HepG2 (cell line): ENCODE results near the gene SQSTM1. TPM values are rescaled to one million over a fixed set of nuclear protein-coding genes. Genes with fewer than 3 reads are reported as not detected.

Experiments
- ASH2L ChIP-seq: fragments of 300-600, 200-600 bp; sonication (generic); IDR thresholded peaks from 2 replicates; pipeline ENCODE4 v1.7.0; 2017; ENCODE audit warnings: low read depth, mild to moderate bottlenecking, moderate library complexity, mixed read lengths, low read length; ENCODE audit not compliant: insufficient read length
- CBX5 ChIP-seq: sonication (generic); formaldehyde crosslinking; IDR thresholded peaks from 2 replicates; pipeline ENCODE4 v1.4.0; 2020; ENCODE audit warnings: missing genetic modification reagents, borderline replicate concordance
- HES4 ChIP-seq: sonication (generic); formaldehyde crosslinking; IDR thresholded peaks from 2 replicates; pipeline ENCODE4 v1.9.0; 2021; ENCODE audit warnings: mild to moderate bottlenecking, missing genetic modification reagents, borderline replicate concordance
- HNRNPL ChIP-seq: fragments of 200-400 bp; formaldehyde crosslinking; IDR thresholded peaks from 2 replicates; pipeline ENCODE4 v1.6.1; 2017; ENCODE audit warnings: mild to moderate bottlenecking, low read depth, low read length
- HNRNPLL ChIP-seq: fragments of 200-400 bp; formaldehyde crosslinking; IDR thresholded peaks from 2 replicates; pipeline ENCODE4 v1.6.1; 2017; ENCODE audit warnings: mild to moderate bottlenecking, low read depth, low read length; ENCODE audit not compliant: poor library complexity, severe bottlenecking
- IRF2 ChIP-seq: IDR thresholded peaks from 2 replicates; pipeline ENCODE4 v1.6.1; 2018; ENCODE audit warnings: missing genetic modification reagents, missing compliant biosample characterization
- JUN ChIP-seq: sonication (generic); formaldehyde crosslinking; IDR thresholded peaks from 2 replicates; pipeline ENCODE4 v1.4.0; 2020; ENCODE audit warnings: mild to moderate bottlenecking, missing genetic modification reagents
- MBD4 ChIP-seq: IDR thresholded peaks from 2 replicates; pipeline ENCODE4 v1.6.1; 2012; ENCODE audit warnings: low read length, inconsistent platforms, borderline replicate concordance
- MEIS1 ChIP-seq: sonication (generic); formaldehyde crosslinking; IDR thresholded peaks from 2 replicates; pipeline ENCODE4 v1.9.0; 2021; ENCODE audit warnings: mild to moderate bottlenecking, missing genetic modification reagents, moderate library complexity, borderline replicate concordance
- MIXL1 ChIP-seq: IDR thresholded peaks from 2 replicates; pipeline ENCODE4 v1.6.1; 2016
- NFKB2 ChIP-seq: sonication (generic); formaldehyde crosslinking; IDR thresholded peaks from 2 replicates; pipeline ENCODE4 v1.4.0; 2020; ENCODE audit warnings: missing genetic modification reagents, borderline replicate concordance
- NONO ChIP-seq, 2 experiments: fragments of 450-650 bp in 1 of 2; sonication (generic) in 1 of 2; formaldehyde crosslinking in 1 of 2; IDR thresholded peaks in 1 of 2; conservative IDR thresholded peaks in 1 of 2; 2 replicates each; pipeline versions ENCODE4 v1.6.1 to v1.8.0; 2017 to 2022; ENCODE audit warnings: mild to moderate bottlenecking in 1 of 2, missing genetic modification reagents in 1 of 2, moderate library complexity in 1 of 2
- NR1H2 ChIP-seq: sonication (generic); formaldehyde crosslinking; IDR thresholded peaks from 2 replicates; pipeline ENCODE4 v1.8.1; 2022; ENCODE audit warnings: low read depth, missing genetic modification reagents, borderline replicate concordance
- SOX6 ChIP-seq, 2 experiments: fragments of 450-650 bp in 1 of 2; sonication (generic) in 1 of 2; formaldehyde crosslinking in 1 of 2; IDR thresholded peaks; 2 replicates each; pipeline versions ENCODE4 v1.4.0 to v1.6.1; 2017 to 2020; ENCODE audit warnings: antibody characterized with exemption in 1 of 2, mild to moderate bottlenecking in 1 of 2, missing genetic modification reagents in 1 of 2
- ZBTB14 ChIP-seq: sonication (generic); formaldehyde crosslinking; IDR thresholded peaks from 2 replicates; pipeline ENCODE4 v1.4.0; 2020; ENCODE audit warnings: missing genetic modification reagents
- ZBTB20 ChIP-seq: sonication (generic); formaldehyde crosslinking; IDR thresholded peaks from 2 replicates; pipeline ENCODE4 v1.8.1; 2023; ENCODE audit warnings: missing genetic modification reagents, low read depth, mild to moderate bottlenecking, borderline replicate concordance
- ZFP90 ChIP-seq: sonication (generic); formaldehyde crosslinking; IDR thresholded peaks from 2 replicates; pipeline ENCODE4 v1.8.0; 2022; ENCODE audit warnings: missing genetic modification reagents, mild to moderate bottlenecking, inconsistent platforms, borderline replicate concordance
- ZNF280B ChIP-seq: sonication (generic); formaldehyde crosslinking; IDR thresholded peaks from 2 replicates; pipeline ENCODE4 v1.5.0; 2020; ENCODE audit warnings: missing genetic modification reagents, mild to moderate bottlenecking, borderline replicate concordance
- ZNF280D ChIP-seq: sonication (generic); formaldehyde crosslinking; IDR thresholded peaks from 2 replicates; pipeline ENCODE4 v1.5.1; 2020; ENCODE audit warnings: mild to moderate bottlenecking, missing genetic modification reagents
- ZNF292 ChIP-seq: sonication (generic); formaldehyde crosslinking; IDR thresholded peaks from 2 replicates; pipeline ENCODE4 v1.8.1; 2022; ENCODE audit warnings: mild to moderate bottlenecking, low read depth, missing genetic modification reagents, borderline replicate concordance
- ZNF430 ChIP-seq: sonication (generic); formaldehyde crosslinking; IDR thresholded peaks from 2 replicates; pipeline ENCODE4 v1.9.0; 2021; ENCODE audit warnings: mild to moderate bottlenecking, missing genetic modification reagents
- ZNF891 ChIP-seq: sonication (generic); formaldehyde crosslinking; IDR thresholded peaks from 2 replicates; pipeline ENCODE4 v1.5.0; 2020; ENCODE audit warnings: mild to moderate bottlenecking, missing genetic modification reagents
- polyA plus RNA-seq, 8 experiments: library from polyadenylated mRNA; depleted of rRNA in 3 of 8; stranded (reverse) in 7 of 8; unstranded in 1 of 8; fragments of >200 nt; fragmentation: Illumina TruSeq in 4 of 8; extraction: Trizol in 4 of 8; gene quantifications; 2 replicates each; pipeline versions ENCODE4 v1.2.1 to v1.2.3, GENCODE V29; 2011 to 2016; ENCODE audit warnings: low read depth in 4 of 8, missing spikeins in 1 of 8, mixed read lengths in 1 of 8; ENCODE audit not compliant: insufficient read depth in 1 of 8
- total RNA-seq, 5 experiments: library from RNA; depleted of rRNA; stranded (reverse); fragments of >200 nt; fragmentation: Illumina TruSeq; extraction: Trizol; gene quantifications; 2 replicates each; pipeline ENCODE4 v1.2.3, GENCODE V29; 2016; ENCODE audit warnings: low read depth in 1 of 5

SQSTM1 gene
- total and polyA plus RNA-seq, 2 of the 13 experiments (the other 11 are each of a cell fraction or from before 2014, with no cell fraction given): 90.9 to 160 TPM

GRCh38 chr5:179805070-179805528, 15.6 kb upstream of the SQSTM1 start (continued):
- TF ChIP-seq HNRNPLL (peak; percentile 25), NFKB2 (CRISPR knock-in tag) (peak; percentile 29; the same call in 1 of the 2 replicates), ZNF280B (CRISPR knock-in tag) (peak; percentile 11; the same call in 1 of the 2 replicates), MIXL1 (no peak), NONO (IDR thresholded peaks at IDR 0.05) (no peak), NONO (CRISPR knock-in tag; conservative IDR thresholded peaks at IDR 0.05) (0 out of 2 replicates have a peak, but pooled peaks have one; percentile 2), CBX5 (CRISPR knock-in tag) (no peak), JUN (no peak), HNRNPL (peak; percentile 86), SOX6 (IDR thresholded peaks at IDR 0.05) (no peak), SOX6 (CRISPR knock-in tag; IDR thresholded peaks at IDR 0.05) (0 out of 2 replicates have a peak, but pooled peaks have one; percentile 20), ZNF891 (CRISPR knock-in tag) (0 out of 2 replicates have a peak, but pooled peaks have one; percentile 35), ZNF292 (CRISPR knock-in tag) (0 out of 2 replicates have a peak, but pooled peaks have one; percentile 17), ZNF280D (CRISPR knock-in tag) (0 out of 2 replicates have a peak, but pooled peaks have one; percentile 15), ZBTB14 (CRISPR knock-in tag) (peak; percentile 6; the same call in 1 of the 2 replicates), MEIS1 (CRISPR knock-in tag) (0 out of 2 replicates have a peak, but pooled peaks have one; percentile 17), MBD4 (no peak), HES4 (no peak), NR1H2 (CRISPR knock-in tag) (0 out of 2 replicates have a peak, but pooled peaks have one; percentile 60), ZFP90 (CRISPR knock-in tag) (0 out of 2 replicates have a peak, but pooled peaks have one; percentile 10), IRF2 (CRISPR knock-in tag) (no peak), ZNF430 (CRISPR knock-in tag) (peak; percentile 46; the same call in 1 of the 2 replicates), ASH2L (peak; percentile 17), ZBTB20 (CRISPR knock-in tag) (peak; percentile 17; the same call in 1 of the 2 replicates)
